Thyroid gland (tissue), 4 donors: ENCODE data around the gene THTPA. TPM values are rescaled to one million over a fixed set of nuclear protein-coding genes. Genes with fewer than 3 reads are reported as not detected.

Source experiments
- DNase-seq, 2 donors: peaks; one replicate each; pipeline ENCODE4 v3.0.0-alpha.2; 2019
- H3K27ac ChIP-seq, 3 donors: fragments of 200-600 bp; sonication (generic); 1 replicate in 2 of 3; 2 replicates in 1 of 3; pipeline ENCODE4 v1.5.1; 2016 to 2019; ENCODE audit warnings: mild to moderate bottlenecking in 1 of 3, moderate library complexity in 1 of 3
- H3K27me3 ChIP-seq: fragments of 200-600 bp; sonication (generic); one replicate; pipeline ENCODE4 v1.5.1; 2019
- H3K36me3 ChIP-seq, 2 donors: fragments of 200-600 bp; sonication (generic); one replicate each; pipeline ENCODE4 v1.5.1; 2016 to 2019
- H3K4me1 ChIP-seq, 2 donors: fragments of 200-600 bp; sonication (generic); one replicate each; pipeline ENCODE4 v1.5.1; 2017 to 2019
- H3K4me3 ChIP-seq, 3 donors: fragments of 200-600 bp; sonication (generic); replicated peaks in 1 of 3; 1 replicate in 2 of 3; 2 replicates in 1 of 3; pipeline ENCODE4 v1.5.1; 2016; ENCODE audit warnings: mild to moderate bottlenecking in 1 of 3
- H3K9me3 ChIP-seq: fragments of 200-600 bp; sonication (generic); one replicate; pipeline ENCODE4 v1.5.1; 2017
- POLR2A ChIP-seq, 2 donors: fragments of 450-650 bp; IDR thresholded peaks; one replicate each; pipeline ENCODE4 v1.6.1; 2017; ENCODE audit warnings: antibody characterized with exemption in 2 of 2, mild to moderate bottlenecking in 2 of 2, moderate library complexity in 1 of 2
- WGBS, 2 donors: methylation state at CpG; one replicate each; pipeline ENCODE4 v1.1.5; 2017; 5-methylcytosine and 5-hydroxymethylcytosine counted together
- intact Hi-C: fragments of 100-400 bp; cut with DNase I; formaldehyde crosslinking; loops from one replicate; pipeline ENCODE4 v1.15.1; 2023
- total RNA-seq, 4 donors: library from RNA; depleted of rRNA; stranded (reverse); fragments of >200 nt; gene quantifications; one replicate each; pipeline ENCODE4 v1.2.3, GENCODE V29; 2016
- TF ChIP-seq, protein P1 (sequence below), 6 experiments: fragments of 200-600 bp in 3 of 6; fragments of 450-650 bp in 3 of 6; sonication (generic) in 3 of 6; IDR thresholded peaks; one replicate each; pipeline ENCODE4 v1.5.1; 2016 to 2019; ENCODE audit warnings: antibody characterized with exemption in 6 of 6, mild to moderate bottlenecking in 2 of 6, inconsistent platforms in 1 of 6, moderate library complexity in 1 of 6

THTPA gene
- total RNA-seq, 4 donors from 2014 or later, result 15.3 to 48.1 (median 28.3) TPM

DNA sequence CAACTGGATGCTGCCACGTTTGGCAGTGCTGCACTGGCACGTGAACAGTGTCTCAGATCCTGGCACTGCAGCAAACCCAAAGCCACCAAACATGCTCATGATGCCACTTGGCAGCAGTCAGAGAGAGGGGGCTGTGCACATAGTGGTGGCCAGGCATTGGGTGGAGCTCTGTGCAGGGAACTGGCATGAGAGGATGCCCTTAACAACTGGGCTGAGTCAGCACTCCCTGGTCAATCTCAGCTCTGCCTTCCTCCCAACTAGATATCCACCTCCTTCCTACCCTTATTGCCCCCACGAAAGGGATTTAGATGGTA, 41.5 kb upstream of the THTPA start:
- H3K4me1 ChIP-seq, result peaks cover 5 to 7% of the 10 kb centered on the region in 2 donors
- no peak for DNase-seq
- no peaks in the 10 kb centered on the region for H3K9me3 ChIP-seq
- H3K36me3 ChIP-seq, result no peaks in the 10 kb centered on the region
- TF ChIP-seq POLR2A (IDR thresholded peaks at IDR 0.05), result no peak
- TF ChIP-seq, protein P1, sequence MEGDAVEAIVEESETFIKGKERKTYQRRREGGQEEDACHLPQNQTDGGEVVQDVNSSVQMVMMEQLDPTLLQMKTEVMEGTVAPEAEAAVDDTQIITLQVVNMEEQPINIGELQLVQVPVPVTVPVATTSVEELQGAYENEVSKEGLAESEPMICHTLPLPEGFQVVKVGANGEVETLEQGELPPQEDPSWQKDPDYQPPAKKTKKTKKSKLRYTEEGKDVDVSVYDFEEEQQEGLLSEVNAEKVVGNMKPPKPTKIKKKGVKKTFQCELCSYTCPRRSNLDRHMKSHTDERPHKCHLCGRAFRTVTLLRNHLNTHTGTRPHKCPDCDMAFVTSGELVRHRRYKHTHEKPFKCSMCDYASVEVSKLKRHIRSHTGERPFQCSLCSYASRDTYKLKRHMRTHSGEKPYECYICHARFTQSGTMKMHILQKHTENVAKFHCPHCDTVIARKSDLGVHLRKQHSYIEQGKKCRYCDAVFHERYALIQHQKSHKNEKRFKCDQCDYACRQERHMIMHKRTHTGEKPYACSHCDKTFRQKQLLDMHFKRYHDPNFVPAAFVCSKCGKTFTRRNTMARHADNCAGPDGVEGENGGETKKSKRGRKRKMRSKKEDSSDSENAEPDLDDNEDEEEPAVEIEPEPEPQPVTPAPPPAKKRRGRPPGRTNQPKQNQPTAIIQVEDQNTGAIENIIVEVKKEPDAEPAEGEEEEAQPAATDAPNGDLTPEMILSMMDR (IDR thresholded peaks at IDR 0.05), result no peak
- intact Hi-C loops, result no loop called here
- no peak overlapping the region for H3K4me3 ChIP-seq
- H3K27me3 ChIP-seq, result no peaks in the 10 kb centered on the region
- H3K27ac ChIP-seq, result no peak overlapping the region
- 82 to 86% methylated on average over 3 of the region's 3 CpGs for WGBS, 2 donors

DNA sequence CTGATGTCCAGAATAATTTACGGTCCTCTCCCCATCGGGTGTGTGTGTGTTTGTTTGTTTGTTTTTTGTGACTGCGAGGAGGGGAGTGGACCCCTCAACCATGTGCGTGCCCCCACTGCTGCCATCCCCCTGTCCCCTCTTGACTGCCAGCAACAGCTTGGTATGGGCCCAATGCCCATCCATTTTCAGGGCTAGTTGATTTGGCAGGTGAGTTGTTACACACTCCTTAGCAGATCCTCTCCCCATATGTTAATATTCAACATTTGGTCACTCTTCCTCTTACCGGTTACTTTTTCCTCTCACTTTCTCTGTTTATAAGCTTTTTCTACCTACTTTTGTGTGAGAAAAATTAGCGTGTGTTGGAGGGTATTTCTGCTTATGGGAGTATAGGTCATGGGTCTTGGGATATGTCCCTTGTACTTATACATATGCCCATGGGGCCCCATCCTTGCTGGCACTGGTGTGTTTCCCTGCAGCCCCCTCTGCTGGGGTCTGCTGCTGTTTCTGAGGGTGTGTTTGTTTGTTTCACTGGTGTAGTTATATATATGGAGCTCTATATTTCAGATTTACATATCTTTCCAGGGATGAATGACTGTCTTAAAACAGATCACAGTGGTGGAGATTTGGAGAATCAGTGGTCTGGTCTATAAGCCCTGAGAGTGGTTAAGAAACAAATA, 38.3 kb upstream of the THTPA start:
- 89 to 90% methylated on average over 6 of the region's 6 CpGs for WGBS, 2 donors
- TF ChIP-seq, protein P1 (IDR thresholded peaks at IDR 0.05), result no peak
- TF ChIP-seq POLR2A (IDR thresholded peaks at IDR 0.05), result no peak
- intact Hi-C loops, result no loop called here

DNA sequence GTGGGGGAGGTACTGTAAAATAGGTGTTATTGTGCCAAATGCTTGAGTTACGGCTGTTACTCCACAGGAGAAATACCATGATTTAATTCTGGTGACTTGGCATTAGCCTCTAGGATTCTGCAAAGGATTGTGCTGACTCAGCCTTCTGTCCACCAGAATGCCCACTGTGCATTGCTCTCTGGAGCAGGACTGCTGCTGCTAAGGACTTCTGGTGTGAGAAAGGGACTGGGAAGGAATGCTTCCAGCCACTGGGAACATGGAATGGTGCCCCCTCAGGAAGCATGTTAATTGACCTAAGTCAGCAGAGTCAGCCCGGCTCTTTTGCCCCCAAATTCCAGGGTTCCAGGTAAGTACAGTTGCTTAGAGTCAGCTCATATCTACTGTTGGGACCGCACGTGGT, 37.4 kb upstream of the THTPA start:
- Histone ChIP-seq H3K36me3 (no peaks in the 10 kb centered on the region), H3K4me1 (peaks cover 5 to 7% of the 10 kb centered on the region in 2 donors), H3K4me3 (no peak overlapping the region), H3K9me3 (no peaks in the 10 kb centered on the region), H3K27me3 (no peaks in the 10 kb centered on the region), H3K27ac (no peak overlapping the region)
- DNase-seq, result peak; percentile 10 to 34
- intact Hi-C loops, result no loop called here
- TF ChIP-seq, protein P1 (IDR thresholded peaks at IDR 0.05), result no peak
- no peak for TF ChIP-seq POLR2A (IDR thresholded peaks at IDR 0.05)
- WGBS, 2 donors, result 59 to 66% methylated on average over 4 of the region's 4 CpGs

More for the DNA sequence above, 38.3 kb upstream of the THTPA start:
- no peak for DNase-seq
- H3K36me3 ChIP-seq, result no peaks in the 10 kb centered on the region
- no peak overlapping the region for H3K4me3 ChIP-seq
- H3K4me1 ChIP-seq, result peaks cover 5 to 7% of the 10 kb centered on the region in 2 donors
- H3K27me3 ChIP-seq, result no peaks in the 10 kb centered on the region
- H3K9me3 ChIP-seq, result no peaks in the 10 kb centered on the region
- no peak overlapping the region for H3K27ac ChIP-seq

DNA sequence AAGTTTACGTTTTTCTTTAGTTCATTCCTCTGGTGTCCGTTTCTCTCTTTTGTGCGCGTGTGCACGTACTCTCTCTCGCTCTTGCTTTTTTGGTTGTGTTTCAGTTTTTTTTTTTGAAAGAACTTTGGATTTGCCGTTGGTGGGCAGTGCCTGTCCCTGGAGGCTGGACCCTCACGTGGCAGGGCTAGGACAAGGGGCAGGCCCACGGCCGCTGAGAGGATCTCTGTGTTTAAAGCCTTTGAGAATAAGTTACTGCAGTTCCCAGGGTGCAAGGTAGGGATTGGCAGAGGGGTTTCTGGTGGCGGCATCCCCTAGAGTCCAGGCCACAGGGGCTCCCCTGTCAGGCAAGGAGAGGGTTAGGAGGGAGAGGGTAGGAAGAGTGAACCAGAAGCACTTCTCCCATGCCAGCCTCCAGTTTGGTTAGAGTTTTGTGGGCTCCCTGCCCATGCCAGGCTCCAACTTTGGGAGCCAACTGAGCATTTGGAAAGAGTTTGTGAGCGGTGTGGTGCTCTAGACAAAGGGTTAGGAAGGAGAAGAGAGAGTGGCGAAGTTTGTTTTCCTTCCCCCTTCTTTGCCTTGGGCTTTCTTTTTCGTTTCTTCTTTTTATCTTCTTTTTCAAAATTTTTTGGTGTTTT, 35.1 kb upstream of the THTPA start:
- no peaks in the 10 kb centered on the region for H3K27me3 ChIP-seq
- H3K4me1 ChIP-seq, result peaks cover 5 to 7% of the 10 kb centered on the region in 2 donors
- no peaks in the 10 kb centered on the region for H3K36me3 ChIP-seq
- TF ChIP-seq POLR2A (IDR thresholded peaks at IDR 0.05), result no peak
- TF ChIP-seq, protein P1 (IDR thresholded peaks at IDR 0.05), result no peak
- no peak overlapping the region for H3K4me3 ChIP-seq
- no peak overlapping the region for H3K27ac ChIP-seq
- no peak for DNase-seq
- 82 to 84% methylated on average over 14 of the region's 14 CpGs for WGBS, 2 donors
- intact Hi-C loops, result no loop called here
- H3K9me3 ChIP-seq, result no peaks in the 10 kb centered on the region
